Stimulated activated CD8-positive, alpha-beta memory T cell treated with anti-CD3 and anti-CD28 coated beads, Interleukin-12 subunit alpha, Interleukin-12 subunit beta, amount 100 ng/mL, for 24 hours (primary cell): ENCODE measurements around the gene QRSL1.
"Not testable (repeated sequence)": the region's sequence is repeated elsewhere in the genome, so short reads cannot be mapped to it uniquely, and the experiment has no call there.

Experiments
- DNase-seq: peaks from one replicate; pipeline ENCODE4 v3.0.0-alpha.2; 2020; ENCODE audit errors: extremely low read depth

Gene QRSL1, protein sequence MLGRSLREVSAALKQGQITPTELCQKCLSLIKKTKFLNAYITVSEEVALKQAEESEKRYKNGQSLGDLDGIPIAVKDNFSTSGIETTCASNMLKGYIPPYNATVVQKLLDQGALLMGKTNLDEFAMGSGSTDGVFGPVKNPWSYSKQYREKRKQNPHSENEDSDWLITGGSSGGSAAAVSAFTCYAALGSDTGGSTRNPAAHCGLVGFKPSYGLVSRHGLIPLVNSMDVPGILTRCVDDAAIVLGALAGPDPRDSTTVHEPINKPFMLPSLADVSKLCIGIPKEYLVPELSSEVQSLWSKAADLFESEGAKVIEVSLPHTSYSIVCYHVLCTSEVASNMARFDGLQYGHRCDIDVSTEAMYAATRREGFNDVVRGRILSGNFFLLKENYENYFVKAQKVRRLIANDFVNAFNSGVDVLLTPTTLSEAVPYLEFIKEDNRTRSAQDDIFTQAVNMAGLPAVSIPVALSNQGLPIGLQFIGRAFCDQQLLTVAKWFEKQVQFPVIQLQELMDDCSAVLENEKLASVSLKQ

DNA sequence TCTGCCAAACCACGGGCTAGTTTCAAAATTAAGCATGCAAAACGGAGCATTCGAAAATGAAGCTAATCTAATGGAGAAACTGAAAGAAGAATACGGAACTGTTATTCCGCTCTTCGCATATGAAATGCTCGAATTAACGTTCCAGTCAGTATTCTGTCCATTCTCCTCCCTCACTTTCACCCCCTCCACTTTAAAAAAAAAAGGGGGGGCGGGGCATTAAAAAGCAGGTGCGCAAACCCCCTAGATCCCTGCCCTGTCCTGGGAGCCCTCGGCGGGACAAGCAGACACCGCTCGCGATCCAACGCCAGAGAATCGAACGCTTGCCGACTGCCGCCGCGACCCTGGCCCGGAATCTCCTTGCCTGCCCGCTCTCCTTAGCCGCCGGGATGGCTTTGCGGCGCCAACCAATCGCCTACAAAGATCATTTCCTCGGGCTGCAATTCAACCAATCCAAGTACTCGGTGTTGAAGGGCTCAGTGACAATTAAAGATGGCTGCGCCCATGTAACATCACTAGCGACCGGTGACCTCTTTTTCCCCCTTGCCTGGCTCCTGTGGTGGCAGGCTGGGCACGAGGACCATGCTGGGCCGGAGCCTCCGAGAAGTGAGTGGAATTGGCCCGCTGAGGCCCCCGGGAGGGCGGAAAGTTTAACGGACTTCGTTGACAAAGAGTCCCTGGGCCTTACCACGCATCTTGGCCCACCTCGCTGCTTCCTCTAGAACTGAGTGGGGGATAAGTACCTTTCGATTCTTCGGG is at the start of gene QRSL1, which contains the start of gene RTN4IP1:
QRSL1 (plus strand) TSS at position 476 of the 756 bp plus-strand sequence; CDS start at position 580, 104 bp downstream.
RTN4IP1 (minus strand) TSS at position 396 of the 756 bp plus-strand sequence. CDS start 477 bp downstream, outside the sequence.
- DNase-seq, result peak; percentile 49

DNA sequence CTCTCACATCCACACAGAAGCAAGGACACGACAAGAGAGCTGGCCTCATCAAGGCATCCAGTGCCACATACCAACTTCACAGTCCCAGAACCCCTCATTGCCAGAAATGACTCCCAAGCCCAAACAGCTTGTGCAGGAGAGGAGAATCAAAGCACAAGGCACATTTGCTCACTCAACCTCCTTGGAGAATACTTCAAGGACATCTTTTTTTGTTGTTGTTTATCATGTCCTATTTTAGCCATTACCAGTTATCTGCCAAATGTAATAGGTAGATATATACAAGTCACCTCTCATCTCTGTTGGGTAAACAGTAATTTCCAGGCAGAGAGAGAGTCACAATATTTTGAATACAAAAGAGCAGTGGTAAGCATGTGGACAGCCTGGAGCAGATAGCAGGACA is 47.9 kb upstream of the QRSL1 start:
- no peak for DNase-seq

DNA sequence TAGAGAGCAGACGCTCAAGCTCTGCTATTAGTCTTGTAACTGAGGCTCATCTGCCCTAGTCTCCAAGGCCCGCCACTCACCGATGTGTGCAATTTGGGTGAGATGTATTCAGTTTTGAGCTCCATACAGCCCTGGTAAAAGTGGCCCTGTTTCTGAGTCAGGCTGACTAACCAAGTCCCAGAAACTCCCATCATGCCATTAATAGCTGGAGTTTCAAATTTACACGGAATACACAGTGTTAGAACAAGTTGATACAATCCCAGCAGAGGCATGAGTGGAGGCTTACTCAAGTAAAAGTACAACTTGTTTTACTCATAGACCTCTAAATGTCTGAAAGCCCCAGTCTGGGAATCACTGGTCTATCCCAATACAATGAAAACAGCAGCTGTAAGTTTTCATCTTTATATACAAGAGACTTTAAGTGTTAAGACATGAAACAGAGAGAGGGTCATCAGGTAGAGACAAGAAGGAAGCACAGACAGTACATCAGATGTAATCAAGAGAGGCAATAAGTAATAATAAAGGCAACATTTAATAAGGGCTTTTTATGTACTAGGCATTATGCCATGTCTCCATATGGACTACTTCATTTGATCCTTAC is 42.5 kb upstream of the QRSL1 start:
- DNase-seq, result no peak

DNA sequence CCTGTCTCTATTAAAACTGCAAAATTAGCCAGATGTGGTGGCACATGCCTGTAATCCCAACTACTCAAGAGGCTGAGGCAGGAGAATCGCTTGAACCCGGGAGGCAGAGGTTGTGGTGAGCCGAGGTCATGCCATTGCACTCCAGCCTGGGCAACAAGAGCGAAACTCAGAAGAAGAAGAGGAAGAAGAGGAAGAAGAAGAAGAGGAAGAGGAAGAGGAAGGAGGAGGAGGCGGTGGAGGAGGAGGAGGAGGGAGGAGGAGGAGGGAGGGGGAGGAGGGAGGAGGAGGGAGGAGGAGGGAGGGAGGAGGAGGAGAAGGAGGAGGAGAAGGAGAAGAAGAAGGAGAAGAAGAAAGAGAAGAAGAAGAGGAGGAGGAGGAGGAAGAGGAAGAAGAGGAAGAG is 40.4 kb upstream of the QRSL1 start:
- DNase-seq, result not testable (repeated sequence)

DNA sequence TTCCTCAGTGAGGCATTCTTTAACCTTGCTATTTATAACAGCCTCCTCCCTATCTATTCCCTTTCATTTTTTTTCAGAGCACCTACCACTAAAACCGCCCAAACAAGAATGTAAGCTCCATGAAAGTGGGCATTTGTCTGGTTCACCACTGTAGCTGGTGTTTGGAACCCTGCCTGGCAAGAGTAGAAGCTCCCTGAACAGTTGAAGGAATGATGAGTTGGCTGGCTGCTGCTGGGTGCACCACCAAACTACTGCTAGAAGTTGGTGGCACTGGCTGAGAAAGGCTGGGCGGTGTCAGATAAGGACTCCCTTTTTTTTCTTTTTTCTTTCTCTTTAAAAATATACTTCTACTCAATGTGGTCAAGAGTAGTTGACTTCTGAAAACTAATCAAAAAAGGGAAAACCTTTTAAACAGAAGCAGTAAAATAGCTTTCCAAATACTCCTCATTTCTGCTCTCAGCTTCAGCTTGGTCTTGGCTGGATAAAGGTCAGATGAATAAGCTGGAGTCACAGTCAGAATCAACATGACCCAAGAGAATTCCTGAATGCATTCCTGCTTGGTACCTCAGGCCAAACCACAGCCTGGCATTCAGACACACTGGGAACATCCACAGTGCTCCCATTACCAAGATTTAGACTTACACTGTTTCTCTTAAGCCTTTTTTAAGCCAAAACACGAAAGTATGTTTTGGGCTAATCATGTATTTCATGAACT is 38.1 kb upstream of the QRSL1 start:
- no peak for DNase-seq

DNA sequence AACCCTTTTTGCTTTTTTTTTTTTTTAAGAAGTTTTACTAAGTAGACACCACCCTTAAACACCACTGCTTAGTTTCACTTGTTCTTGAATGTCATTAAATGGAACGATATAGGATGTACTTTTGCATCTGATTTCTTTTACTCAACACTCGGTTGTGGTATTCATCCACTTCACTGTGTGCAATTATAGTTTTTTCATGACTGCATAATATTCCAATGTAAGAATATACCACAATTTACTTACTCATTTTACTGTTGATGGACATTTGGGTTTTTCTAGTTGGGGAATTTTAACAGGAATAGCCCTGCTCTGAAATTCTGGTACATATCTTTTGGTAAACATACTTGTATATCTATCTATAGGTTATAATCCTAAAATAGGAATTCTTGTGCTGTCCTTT is 29.9 kb upstream of the QRSL1 start:
- no peak for DNase-seq

DNA sequence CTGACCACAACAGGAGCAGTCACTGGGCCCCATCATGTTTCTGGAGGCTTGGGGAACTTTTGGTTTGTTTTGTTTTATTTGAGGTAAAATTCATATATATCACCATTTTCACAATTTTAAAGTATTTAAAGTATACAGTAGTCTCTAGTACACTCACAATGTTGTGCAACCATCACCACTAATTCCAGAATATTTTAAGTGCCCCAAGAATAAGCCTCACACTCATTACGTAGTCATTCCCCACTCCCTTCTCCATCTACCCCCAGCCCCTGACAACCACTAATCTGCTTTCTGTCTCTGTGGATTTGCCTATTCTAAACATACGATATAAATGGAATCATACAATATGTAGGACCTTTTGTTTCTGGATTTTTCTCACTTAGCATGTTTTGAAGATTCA is 29.0 kb upstream of the QRSL1 start:
- no peak for DNase-seq

DNA sequence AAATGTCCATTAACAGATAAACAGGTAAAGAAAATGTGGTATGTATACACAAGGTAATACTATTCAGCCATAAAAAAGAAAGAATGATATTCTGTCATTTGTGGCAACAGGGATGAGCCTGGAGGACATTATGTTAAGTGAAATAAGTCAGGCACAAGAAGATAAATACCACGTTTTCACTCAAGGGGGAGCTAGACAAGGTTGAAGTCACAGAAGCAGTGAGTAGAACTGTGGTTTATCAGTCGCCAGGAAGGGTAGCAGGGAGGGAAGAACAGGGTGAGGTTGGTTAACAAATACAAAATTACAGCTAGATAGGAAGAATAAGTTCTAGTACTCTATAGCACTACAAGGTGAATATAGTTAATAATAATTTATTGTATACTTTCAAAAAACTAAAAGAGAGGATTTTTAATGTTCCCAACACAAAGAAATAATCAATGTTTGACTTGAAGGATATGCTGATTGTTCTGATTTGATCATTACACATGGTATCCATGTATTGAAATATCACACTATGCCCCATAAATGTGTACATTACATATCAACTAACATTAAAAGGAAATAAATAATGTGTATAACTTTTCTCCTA is 21.2 kb upstream of the QRSL1 start:
- no peak for DNase-seq

DNA sequence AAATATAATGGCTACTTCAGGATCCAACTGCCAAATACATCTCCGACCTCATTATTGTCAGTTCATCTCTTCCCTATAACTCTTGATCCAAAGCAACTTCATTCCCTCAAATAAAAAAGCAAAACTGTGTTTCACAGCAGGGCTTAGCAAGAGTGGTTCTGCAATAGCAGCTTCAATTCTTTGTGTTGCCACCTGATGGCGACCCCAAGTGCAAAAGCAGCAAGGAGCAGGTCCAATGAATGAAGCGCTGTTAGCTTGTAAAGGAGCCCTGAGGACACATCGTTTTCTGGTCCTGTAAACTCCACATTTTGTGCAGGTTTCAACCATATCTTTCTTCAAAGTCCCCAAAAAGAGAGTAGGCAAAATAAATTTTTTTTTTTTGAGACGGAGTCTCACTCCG is 19.7 kb upstream of the QRSL1 start:
- DNase-seq, result no peak

DNA sequence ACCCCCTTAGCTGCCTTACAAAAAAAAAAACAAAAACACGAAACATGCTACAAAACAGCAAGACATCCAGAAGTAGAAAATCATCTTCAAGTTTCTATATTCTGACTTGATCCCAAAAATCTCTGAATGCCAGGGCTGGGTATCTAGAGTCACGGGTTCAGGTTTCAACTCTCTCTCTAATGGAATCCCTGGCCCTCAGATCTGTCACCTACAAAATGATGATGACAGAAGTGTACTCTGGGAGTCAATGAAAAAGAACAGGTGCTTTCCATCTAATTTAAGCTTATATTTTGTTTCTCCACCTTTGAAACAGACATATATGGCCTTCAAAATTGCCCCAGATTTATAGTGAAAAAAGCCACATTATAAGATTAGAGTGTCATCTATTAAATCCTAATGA is 18.3 kb upstream of the QRSL1 start:
- no peak for DNase-seq

DNA sequence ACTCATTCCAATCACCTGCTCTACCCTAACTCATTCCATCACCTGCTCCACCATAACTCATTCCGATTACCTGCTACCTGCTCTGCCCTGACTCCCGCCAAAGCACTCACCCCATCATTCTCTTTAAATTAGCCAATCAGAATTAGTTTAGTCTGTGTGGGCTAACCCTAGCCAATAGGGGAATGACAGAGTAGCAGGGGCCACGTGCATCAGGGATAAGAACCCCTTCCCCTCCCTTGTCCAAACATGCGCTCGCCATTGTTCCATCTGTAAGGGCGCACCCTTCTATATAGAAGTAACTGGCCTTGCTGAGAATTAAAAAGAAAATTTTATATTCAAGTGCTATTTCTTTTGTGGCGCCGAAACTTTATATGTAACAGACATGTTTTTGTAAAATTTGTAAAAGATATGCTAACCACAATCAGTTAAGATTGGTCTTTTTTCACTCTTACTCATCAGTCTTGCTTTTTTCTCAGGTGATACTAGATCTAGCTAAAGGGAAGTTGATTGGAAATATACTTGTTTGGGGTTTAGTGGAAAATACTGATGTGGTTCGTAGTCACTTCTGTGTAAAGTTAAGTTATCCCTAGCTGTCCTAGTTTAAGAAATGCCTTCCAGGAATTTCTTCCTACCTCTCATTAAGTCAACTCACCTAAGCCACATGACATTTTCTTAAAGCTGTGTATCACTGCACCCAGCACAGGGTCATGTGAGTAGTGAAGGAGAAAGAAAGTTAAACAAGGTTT is 16.5 kb upstream of the QRSL1 start:
- DNase-seq, result no peak

DNA sequence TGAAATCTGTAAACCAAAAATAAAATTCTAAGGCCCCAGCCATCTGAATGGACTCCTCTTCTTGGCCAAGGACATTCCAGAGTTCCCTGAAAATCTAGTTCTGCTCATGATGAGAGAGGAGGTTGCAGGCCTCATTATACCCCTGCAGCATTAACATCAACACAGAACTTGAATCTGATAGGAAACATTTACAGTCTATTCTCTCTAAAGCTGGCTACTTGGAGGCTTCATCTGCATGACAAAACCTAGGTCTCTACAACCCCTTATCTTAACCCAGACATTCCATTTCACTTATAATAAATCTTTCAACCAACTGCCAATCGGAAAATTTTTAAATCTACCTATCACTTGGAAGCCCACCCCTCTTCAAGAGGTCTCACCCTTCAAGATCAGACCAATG is 15.8 kb upstream of the QRSL1 start:
- no peak for DNase-seq

DNA sequence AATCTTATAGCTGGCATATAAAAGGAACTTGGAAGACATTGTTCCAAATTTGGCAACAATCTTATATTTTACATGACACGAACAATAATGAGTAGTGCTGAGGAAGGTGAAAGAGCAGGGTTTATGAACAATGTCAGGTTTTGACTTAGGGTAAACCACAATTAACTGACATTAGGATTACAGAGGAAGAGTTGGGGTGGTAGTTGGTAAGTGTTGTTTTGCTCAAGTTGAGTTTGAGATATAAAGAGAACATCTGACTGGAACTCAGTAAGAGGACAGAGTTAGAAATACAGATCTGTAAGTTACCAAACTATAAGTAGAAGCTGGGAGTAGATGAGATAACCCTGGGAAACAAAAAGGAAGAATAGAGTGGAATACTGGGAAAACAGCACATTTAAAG is 15.2 kb upstream of the QRSL1 start:
- DNase-seq, result no peak

DNA sequence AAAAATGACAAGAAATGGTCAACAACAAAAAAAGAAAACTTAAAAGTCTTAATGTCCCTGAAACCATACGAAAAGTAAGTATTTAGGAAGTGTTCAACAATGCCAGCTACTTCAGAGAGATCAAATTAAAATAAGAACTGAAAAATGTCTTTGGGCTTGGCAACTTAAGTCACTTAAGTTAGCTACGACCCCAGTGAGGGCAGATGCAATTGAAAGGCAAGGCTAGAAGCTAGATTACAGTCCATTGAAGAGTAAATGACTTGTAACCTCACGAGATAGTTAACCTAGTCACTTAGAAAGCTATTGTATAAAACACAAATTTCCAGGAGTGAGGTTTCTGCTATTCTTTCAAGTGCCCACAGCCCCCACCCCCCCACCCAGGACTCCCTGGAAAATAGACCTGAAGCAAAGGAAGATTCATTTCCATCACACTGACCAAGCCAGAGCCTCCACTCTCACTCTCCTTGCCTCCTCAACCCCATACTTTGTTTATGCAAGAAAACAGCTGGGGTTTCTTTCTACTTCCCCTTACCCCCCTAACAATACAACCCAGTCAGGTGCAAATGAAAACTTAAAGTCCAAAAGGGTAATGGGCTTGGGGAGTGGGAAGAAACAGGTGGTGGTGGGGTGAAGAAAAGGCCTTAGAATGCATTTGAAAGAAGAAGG is 14.7 kb upstream of the QRSL1 start:
- DNase-seq, result no peak

DNA sequence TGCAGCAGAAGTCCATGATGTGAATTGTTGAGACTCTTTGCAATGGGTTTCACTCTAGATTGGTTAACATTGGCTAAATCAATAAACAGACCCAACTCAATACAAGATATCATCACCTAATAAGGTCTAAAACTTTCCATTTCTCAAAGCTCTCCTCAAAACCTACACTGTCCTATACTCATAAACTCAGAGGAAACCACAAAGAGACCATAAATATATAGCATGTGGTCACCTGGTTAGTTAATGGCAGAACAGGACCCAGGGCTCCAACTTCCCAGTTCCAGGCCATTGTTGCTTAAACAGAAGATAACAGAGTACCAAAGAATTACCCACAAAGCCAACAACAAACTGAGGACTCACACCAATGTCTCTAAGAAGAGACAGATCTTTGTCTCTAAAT is 12.1 kb upstream of the QRSL1 start:
- no peak for DNase-seq

DNA sequence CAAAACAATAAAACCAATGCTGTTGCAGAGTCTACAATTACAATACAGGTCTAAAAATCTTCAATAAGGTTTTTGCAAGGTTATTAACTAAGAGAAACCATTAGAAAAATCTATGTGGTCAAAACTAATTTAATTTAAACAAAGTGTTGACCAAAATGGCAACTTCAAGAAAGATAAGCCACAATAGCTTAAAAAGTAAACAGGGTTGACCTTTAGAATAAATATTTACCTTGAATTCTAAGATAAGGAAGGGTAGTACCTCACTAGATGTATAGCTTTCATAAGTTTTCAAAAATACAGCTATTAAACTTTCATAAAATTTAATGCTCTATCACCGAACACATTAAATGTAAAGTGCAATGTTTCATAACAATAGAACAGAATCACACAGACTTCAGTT is 11.5 kb upstream of the QRSL1 start:
- no peak for DNase-seq

DNA sequence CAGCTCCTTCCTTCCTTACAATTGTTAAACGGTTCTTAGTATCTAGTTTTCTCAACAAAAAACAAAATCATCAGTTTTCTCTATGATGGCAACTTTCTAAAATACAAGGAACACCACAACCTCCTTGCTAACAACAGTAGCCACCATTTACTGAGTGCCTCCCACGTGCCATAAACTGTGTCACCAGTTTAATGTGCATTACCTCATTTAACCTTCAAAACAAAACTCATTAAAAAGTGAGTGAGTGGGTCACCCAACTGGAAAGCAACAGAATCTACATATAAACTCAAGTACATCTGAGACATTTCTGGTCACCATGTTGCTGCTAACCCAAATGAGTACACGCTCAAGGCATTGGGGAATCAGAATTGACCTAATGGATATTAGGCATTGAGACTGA is 11.1 kb upstream of the QRSL1 start:
- DNase-seq, result no peak

DNA sequence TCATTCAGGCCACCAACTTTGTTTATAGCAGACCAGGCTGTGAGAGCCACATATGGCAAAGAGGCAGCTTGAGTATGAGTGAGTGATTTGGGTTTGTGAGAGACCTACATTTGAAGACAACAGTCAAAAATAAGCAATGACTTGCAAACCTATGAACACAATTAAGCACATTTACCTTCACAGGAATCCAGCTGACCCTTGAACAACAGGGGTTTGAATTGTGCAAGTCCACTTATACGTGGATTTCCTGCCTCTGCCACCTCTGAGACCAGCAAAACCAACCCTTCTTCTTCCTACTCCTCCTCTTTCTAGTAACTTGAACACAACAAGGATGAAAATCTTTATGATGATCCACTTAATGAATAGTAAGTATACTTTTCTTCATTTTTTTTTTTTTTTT is 10.2 kb upstream of the QRSL1 start:
- DNase-seq, result no peak

DNA sequence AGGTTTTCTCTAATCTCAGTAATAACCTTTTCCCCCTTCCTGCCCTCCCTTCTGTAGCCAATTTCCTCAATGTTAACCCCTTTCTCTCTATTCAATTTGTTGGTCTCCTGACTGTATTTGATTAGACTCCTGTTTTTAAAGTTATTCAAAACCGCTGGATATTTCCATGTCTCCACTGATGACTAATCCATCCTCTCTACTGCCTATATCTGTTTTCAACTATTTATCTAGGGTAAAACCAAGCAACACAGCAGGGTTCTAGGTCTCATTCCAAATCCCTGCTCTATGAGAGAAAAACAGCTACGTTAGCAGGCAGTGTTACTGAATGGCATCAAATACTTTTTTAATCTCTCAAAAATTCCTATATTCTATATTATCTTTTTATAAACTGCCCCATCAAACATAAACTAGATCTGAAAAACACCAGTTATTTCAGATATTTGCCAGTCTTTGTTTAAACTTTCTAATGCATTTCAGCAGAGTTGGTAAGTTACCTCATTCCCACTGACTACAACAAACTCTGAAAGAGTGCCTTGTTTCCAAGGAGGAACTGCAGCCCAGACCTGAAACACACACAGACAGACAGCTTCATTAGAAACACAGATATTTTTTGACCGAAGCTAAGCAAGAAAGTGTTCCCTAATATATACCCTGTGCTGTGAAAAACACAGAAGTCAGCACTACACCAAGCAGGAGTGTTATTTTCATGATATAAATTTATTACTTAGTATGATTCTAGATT is 8.3 kb upstream of the QRSL1 start:
- DNase-seq, result no peak
